HepG2 (cell line): ENCODE results near the gene OLR1. TPM values are rescaled to one million over a fixed set of nuclear protein-coding genes. Genes with fewer than 3 reads are reported as not detected.

Experiments used
- ATAC-seq: fragments of 200-7000 bp; cut with Tn5 transposase; 3 replicates; pipeline ENCODE4 v1.9.1; 2020; ENCODE audit warnings: mild to moderate bottlenecking, moderate library complexity
- BruUV-seq: library from RNA; stranded (reverse); fragments of 400-500 nt; replicated peaks from 2 replicates; lab custom pipeline; 2021; lab: Mats Ljungman, UMichigan
- CTCF ChIA-PET: fragments of 300-600 bp; formaldehyde crosslinking; extraction: SDS; loops from one replicate; lab custom pipeline; 2021; ENCODE audit warnings: low total read pairs, inconsistent platforms, low intra/inter-chr PET ratio; lab: Yijun Ruan, JAX
- POLR2A ChIA-PET: fragments of 350-600 bp; sonication (Branson Sonifier 250); formaldehyde crosslinking; loops from one replicate; lab custom pipeline; 2020; ENCODE audit warnings: antibody characterized with exemption, inconsistent platforms; lab: Yijun Ruan, JAX
- DNase-seq: peaks from one replicate; pipeline ENCODE4 v3.0.0-alpha.2; 2015; ENCODE audit warnings: low spot score
- FAIRE-seq: peaks from 3 replicates; lab custom pipeline; 2011; peaks lifted over from hg19 to GRCh38; lab: Jason Lieb, UNC
- H2AFZ ChIP-seq: one replicate; pipeline ENCODE4 v1.6.1; 2011; ENCODE audit warnings: low read length, inconsistent platforms
- H3K27ac ChIP-seq: fragments of 300-600 bp; 3 replicates; pipeline ENCODE4 v1.8.0; 2011; ENCODE audit warnings: mixed run types, mild to moderate bottlenecking, mixed read lengths, low read length, inconsistent platforms; ENCODE audit not compliant: insufficient read depth; ENCODE audit errors: extremely low read length
- H3K27me3 ChIP-seq, 2 experiments: fragments of 200-600 bp in 1 of 2; 2 replicates in 1 of 2; 3 replicates in 1 of 2; pipeline versions ENCODE4 v1.6.0 to v1.8.0; 2011; ENCODE audit warnings: low read length in 2 of 2, mild to moderate bottlenecking in 2 of 2, moderate library complexity in 2 of 2, inconsistent platforms in 1 of 2; ENCODE audit not compliant: insufficient read depth in 2 of 2, control insufficient read depth in 1 of 2
- H3K36me3 ChIP-seq, 2 experiments: fragments of 200-600 bp in 1 of 2; replicated peaks in 1 of 2; 2 replicates in 1 of 2; 3 replicates in 1 of 2; pipeline versions ENCODE4 v1.5.1 to v1.8.0; 2011; ENCODE audit warnings: low read length in 2 of 2, inconsistent platforms in 1 of 2; ENCODE audit not compliant: insufficient read depth in 2 of 2, control insufficient read depth in 1 of 2
- H3K4me1 ChIP-seq: 2 replicates; pipeline ENCODE4 v1.5.1; 2012; ENCODE audit warnings: low read length, inconsistent platforms; ENCODE audit not compliant: insufficient read depth
- H3K4me2 ChIP-seq: 2 replicates; pipeline ENCODE4 v1.6.0; 2011; ENCODE audit warnings: low read depth, low read length, inconsistent platforms
- H3K4me3 ChIP-seq, 3 experiments: fragments of 200-600 bp in 1 of 3; sonication (generic), shearing (Covaris generic) in 1 of 3; replicated peaks in 1 of 3; 2 replicates each; pipeline ENCODE4 v1.5.1; 2011 to 2016; ENCODE audit warnings: low read length in 3 of 3, inconsistent platforms in 2 of 3, low read depth in 2 of 3, mild to moderate bottlenecking in 2 of 3, control low read depth in 1 of 3, mixed read lengths in 1 of 3; ENCODE audit not compliant: insufficient read depth in 1 of 3
- H3K79me2 ChIP-seq: one replicate; pipeline ENCODE4 v1.6.1; 2011; ENCODE audit warnings: low read length, inconsistent platforms; ENCODE audit not compliant: insufficient read depth
- H3K9ac ChIP-seq: 2 replicates; pipeline ENCODE4 v1.6.0; 2011; ENCODE audit warnings: mild to moderate bottlenecking, low read depth, low read length, inconsistent platforms; ENCODE audit not compliant: insufficient read depth
- H3K9me3 ChIP-seq: 2 replicates; pipeline ENCODE4 v1.5.1; 2012; ENCODE audit warnings: mild to moderate bottlenecking, low read length
- H4K20me1 ChIP-seq: 2 replicates; pipeline ENCODE4 v1.6.0; 2011; ENCODE audit warnings: inconsistent platforms, mild to moderate bottlenecking, low read length, moderate library complexity; ENCODE audit not compliant: insufficient read depth
- EED ChIP-seq: sonication (generic); formaldehyde crosslinking; IDR thresholded peaks from 2 replicates; pipeline ENCODE4 v1.5.0; 2020; ENCODE audit warnings: mild to moderate bottlenecking, missing genetic modification reagents
- GLI4 ChIP-seq: sonication (generic); formaldehyde crosslinking; IDR thresholded peaks from 2 replicates; pipeline ENCODE4 v1.5.1; 2020; ENCODE audit warnings: missing genetic modification reagents, mild to moderate bottlenecking, moderate library complexity, borderline replicate concordance
- GPN1 ChIP-seq: sonication (generic); formaldehyde crosslinking; IDR thresholded peaks from 2 replicates; pipeline ENCODE4 v1.5.1; 2020; ENCODE audit warnings: missing genetic modification reagents, borderline replicate concordance
- KDM1A ChIP-seq: IDR thresholded peaks from 2 replicates; pipeline ENCODE4 v1.6.1; 2016; ENCODE audit warnings: missing compliant biosample characterization
- MLLT10 ChIP-seq: sonication (generic); formaldehyde crosslinking; IDR thresholded peaks from 2 replicates; pipeline ENCODE4 v1.4.0; 2020; ENCODE audit warnings: missing genetic modification reagents
- XBP1 ChIP-seq: sonication (generic); formaldehyde crosslinking; IDR thresholded peaks from 2 replicates; pipeline ENCODE4 v1.5.0; 2020; ENCODE audit warnings: missing genetic modification reagents
- ZFP37 ChIP-seq: sonication (generic); formaldehyde crosslinking; IDR thresholded peaks from 2 replicates; pipeline ENCODE4 v1.4.0; 2020; ENCODE audit warnings: missing genetic modification reagents, borderline replicate concordance
- ZNF207 ChIP-seq: fragments of 450-650 bp; IDR thresholded peaks from 2 replicates; pipeline ENCODE4 v1.6.1; 2016; ENCODE audit warnings: antibody characterized with exemption, borderline replicate concordance
- WGBS: methylation state at CpG from one replicate; pipeline ENCODE4 v1.1.6; 2017; ENCODE audit warnings: low lambda C conversion rate; 5-methylcytosine and 5-hydroxymethylcytosine counted together
- in situ Hi-C: cut with HindIII; loops from 2 replicates; pipeline ENCODE4 v1.10.0; 2017; ENCODE audit warnings: low pct_unique_long_range_greater_than_20kb; ENCODE audit not compliant: extremely low pct_ligation_motif_present
- intact Hi-C: fragments of 100-400 bp; cut with micrococcal nuclease; formaldehyde crosslinking; loops from one replicate; pipeline ENCODE4 v1.10.0; 2022; ENCODE audit not compliant: unreplicated experiment
- polyA plus RNA-seq, 8 experiments: library from polyadenylated mRNA; depleted of rRNA in 3 of 8; stranded (reverse) in 7 of 8; unstranded in 1 of 8; fragments of >200 nt; fragmentation: Illumina TruSeq in 4 of 8; extraction: Trizol in 4 of 8; gene quantifications; 2 replicates each; pipeline versions ENCODE4 v1.2.1 to v1.2.3, GENCODE V29; 2011 to 2016; ENCODE audit warnings: low read depth in 4 of 8, missing spikeins in 1 of 8, mixed read lengths in 1 of 8; ENCODE audit not compliant: insufficient read depth in 1 of 8
- total RNA-seq, 5 experiments: library from RNA; depleted of rRNA; stranded (reverse); fragments of >200 nt; fragmentation: Illumina TruSeq; extraction: Trizol; gene quantifications; 2 replicates each; pipeline ENCODE4 v1.2.3, GENCODE V29; 2016; ENCODE audit warnings: low read depth in 1 of 5
- TF ChIP-seq, protein P1 (sequence below): sonication (generic); formaldehyde crosslinking; IDR thresholded peaks from 2 replicates; pipeline ENCODE4 v1.4.0; 2020; ENCODE audit warnings: mild to moderate bottlenecking, missing genetic modification reagents

The OLR1 gene
- total and polyA plus RNA-seq, 2 of the 13 experiments (the other 11 are each of a cell fraction or from before 2014, with no cell fraction given) = not detected

DNA sequence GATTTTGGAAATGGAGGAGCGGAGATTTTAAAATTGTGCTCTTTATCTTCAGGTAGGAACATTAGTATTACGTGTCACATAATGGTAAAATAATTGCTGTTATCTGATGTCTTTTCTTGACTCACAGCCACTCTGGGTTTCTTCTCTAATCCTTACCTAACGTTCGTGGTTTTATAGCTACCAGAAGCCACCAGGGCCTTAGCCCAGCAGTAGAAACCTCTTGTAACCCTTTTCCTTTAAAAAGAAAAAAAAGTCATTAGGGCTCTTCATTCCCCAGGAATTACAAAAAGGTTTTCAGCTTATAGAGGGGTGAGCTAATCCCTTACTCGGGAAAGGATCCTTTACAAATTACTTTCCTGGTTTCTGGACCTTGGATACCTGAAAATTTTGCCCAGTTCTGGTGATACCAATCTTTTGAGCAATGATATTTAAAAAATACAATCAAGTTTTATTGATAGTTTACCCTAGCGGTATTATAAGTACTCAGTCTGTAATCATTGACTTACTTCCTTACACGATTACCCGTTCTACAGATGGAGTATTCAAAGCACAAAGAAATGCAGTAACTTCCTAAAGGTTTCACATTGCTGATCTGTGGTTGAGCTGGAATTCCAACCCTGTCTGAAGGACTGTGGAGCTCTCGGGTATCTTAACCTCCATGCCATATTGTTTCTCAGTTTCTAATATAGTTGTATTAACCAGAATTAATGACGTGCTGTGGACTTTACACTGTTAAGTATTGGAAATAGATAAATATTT lies 42.4 kb upstream of the OLR1 start:
- H3K36me3 ChIP-seq = no peaks in the 10 kb centered on the region
- no peaks in the 10 kb centered on the region for H3K9me3 ChIP-seq
- DNase-seq = no peak
- POLR2A ChIA-PET = no interaction called here
- H3K4me1 ChIP-seq = peaks cover 19% of the 10 kb centered on the region; the same call in 1 of the 2 replicates
- no peak overlapping the region for H2AFZ ChIP-seq
- intact Hi-C loops (no loop called here), in situ Hi-C loops (no loop called here)
- H4K20me1 ChIP-seq = no peaks in the 10 kb centered on the region
- no TSS peak for BruUV-seq
- no peak for ATAC-seq
- H3K27ac ChIP-seq = no peak overlapping the region
- H3K4me2 ChIP-seq = peak overlapping the region; percentile 98
- FAIRE-seq = no peak
- H3K27me3 ChIP-seq = no peaks in the 10 kb centered on the region; a peak in 1 of 5 replicates
- CTCF ChIA-PET = no interaction called here
- no peaks in the 10 kb centered on the region for H3K79me2 ChIP-seq
- 42% methylated on average over 10 of the region's 10 CpGs for WGBS
- TF ChIP-seq KDM1A (no peak), XBP1 (CRISPR knock-in tag) (no peak), GLI4 (CRISPR knock-in tag) (no peak), MLLT10 (CRISPR knock-in tag) (no peak), ZNF207 (no peak), GPN1 (CRISPR knock-in tag) (no peak), EED (CRISPR knock-in tag) (no peak), ZFP37 (no peak)
- TF ChIP-seq, protein P1, sequence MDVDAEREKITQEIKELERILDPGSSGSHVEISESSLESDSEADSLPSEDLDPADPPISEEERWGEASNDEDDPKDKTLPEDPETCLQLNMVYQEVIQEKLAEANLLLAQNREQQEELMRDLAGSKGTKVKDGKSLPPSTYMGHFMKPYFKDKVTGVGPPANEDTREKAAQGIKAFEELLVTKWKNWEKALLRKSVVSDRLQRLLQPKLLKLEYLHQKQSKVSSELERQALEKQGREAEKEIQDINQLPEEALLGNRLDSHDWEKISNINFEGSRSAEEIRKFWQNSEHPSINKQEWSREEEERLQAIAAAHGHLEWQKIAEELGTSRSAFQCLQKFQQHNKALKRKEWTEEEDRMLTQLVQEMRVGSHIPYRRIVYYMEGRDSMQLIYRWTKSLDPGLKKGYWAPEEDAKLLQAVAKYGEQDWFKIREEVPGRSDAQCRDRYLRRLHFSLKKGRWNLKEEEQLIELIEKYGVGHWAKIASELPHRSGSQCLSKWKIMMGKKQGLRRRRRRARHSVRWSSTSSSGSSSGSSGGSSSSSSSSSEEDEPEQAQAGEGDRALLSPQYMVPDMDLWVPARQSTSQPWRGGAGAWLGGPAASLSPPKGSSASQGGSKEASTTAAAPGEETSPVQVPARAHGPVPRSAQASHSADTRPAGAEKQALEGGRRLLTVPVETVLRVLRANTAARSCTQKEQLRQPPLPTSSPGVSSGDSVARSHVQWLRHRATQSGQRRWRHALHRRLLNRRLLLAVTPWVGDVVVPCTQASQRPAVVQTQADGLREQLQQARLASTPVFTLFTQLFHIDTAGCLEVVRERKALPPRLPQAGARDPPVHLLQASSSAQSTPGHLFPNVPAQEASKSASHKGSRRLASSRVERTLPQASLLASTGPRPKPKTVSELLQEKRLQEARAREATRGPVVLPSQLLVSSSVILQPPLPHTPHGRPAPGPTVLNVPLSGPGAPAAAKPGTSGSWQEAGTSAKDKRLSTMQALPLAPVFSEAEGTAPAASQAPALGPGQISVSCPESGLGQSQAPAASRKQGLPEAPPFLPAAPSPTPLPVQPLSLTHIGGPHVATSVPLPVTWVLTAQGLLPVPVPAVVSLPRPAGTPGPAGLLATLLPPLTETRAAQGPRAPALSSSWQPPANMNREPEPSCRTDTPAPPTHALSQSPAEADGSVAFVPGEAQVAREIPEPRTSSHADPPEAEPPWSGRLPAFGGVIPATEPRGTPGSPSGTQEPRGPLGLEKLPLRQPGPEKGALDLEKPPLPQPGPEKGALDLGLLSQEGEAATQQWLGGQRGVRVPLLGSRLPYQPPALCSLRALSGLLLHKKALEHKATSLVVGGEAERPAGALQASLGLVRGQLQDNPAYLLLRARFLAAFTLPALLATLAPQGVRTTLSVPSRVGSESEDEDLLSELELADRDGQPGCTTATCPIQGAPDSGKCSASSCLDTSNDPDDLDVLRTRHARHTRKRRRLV (CRISPR knock-in tag) = no peak
- TF ChIP-seq, all 625 proteins: peak for 0
- H3K4me3 ChIP-seq = peak overlapping the region; percentile 82 to 97 (median 91)
- H3K9ac ChIP-seq = peak overlapping the region; percentile 76
